AG04449 (cell line): Measurements from ENCODE around the gene CHAT.

Experiments
- CTCF ChIA-PET: fragments of 350-600 bp; formaldehyde crosslinking; extraction: SDS; loops from one replicate; lab custom pipeline; 2021; ENCODE audit warnings: antibody characterized with exemption; lab: Yijun Ruan, JAX
- POLR2A ChIA-PET: fragments of 400-600, 350-600 bp; formaldehyde crosslinking; extraction: SDS; loops from one replicate; lab custom pipeline; 2020; ENCODE audit warnings: antibody characterized with exemption, inconsistent platforms; lab: Yijun Ruan, JAX
- DNase-seq: peaks from one replicate; pipeline ENCODE4 v3.0.0-alpha.2; 2010; ENCODE audit warnings: low read depth, low spot score
- H3K4me3 ChIP-seq: 2 replicates; pipeline ENCODE4 v1.5.1; 2011; ENCODE audit warnings: low read depth, mild to moderate bottlenecking, control low read depth, low read length
- CTCF ChIP-seq: IDR thresholded peaks from one replicate; pipeline ENCODE4 v1.5.1; 2011; ENCODE audit warnings: mild to moderate bottlenecking, moderate library complexity, low read length, control low read depth, inconsistent platforms; ENCODE audit not compliant: insufficient read depth; ENCODE audit errors: missing control alignments

Gene CHAT

GRCh38 chr10:49616421-49617101, 2.7 kb downstream of the CHAT start:
- ChIA-PET CTCF (no interaction called here), POLR2A (no interaction called here)
- DNase-seq, result no peak
- TF ChIP-seq CTCF, result no peak
- H3K4me3 ChIP-seq, result no peak overlapping the region

- DNase-seq, result no peak
- CTCF ChIA-PET, result no interaction called here
- POLR2A ChIA-PET, result no interaction called here
- no peak overlapping the region for H3K4me3 ChIP-seq
- TF ChIP-seq CTCF, result no peak
Measured at GRCh38 chr10:49617121-49618020, 3.5 kb downstream of the CHAT start.

- no peak overlapping the region for H3K4me3 ChIP-seq
- POLR2A ChIA-PET, result no interaction called here
- CTCF ChIA-PET, result no interaction called here
- no peak for TF ChIP-seq CTCF
- no peak for DNase-seq
Measured at GRCh38 chr10:49618821-49619220, 5.0 kb downstream of the CHAT start.

GRCh38 chr10:49619613-49620012, 5.8 kb downstream of the CHAT start:
- DNase-seq, result no peak
- POLR2A ChIA-PET, result no interaction called here
- no peak for TF ChIP-seq CTCF
- no peak overlapping the region for H3K4me3 ChIP-seq
- CTCF ChIA-PET, result no interaction called here

GRCh38 chr10:49620286-49620810, 6.5 kb downstream of the CHAT start:
- DNase-seq, result no peak
- H3K4me3 ChIP-seq, result no peak overlapping the region
- no peak for TF ChIP-seq CTCF
- POLR2A ChIA-PET, result no interaction called here
- CTCF ChIA-PET, result no interaction called here

- H3K4me3 ChIP-seq, result no peak overlapping the region
- ChIA-PET POLR2A (no interaction called here), CTCF (no interaction called here)
- TF ChIP-seq CTCF, result no peak
- no peak for DNase-seq
Measured at GRCh38 chr10:49620841-49621378, 7.1 kb downstream of the CHAT start.
